Measurements from ENCODE around the gene SPDYE18.
"Not testable (repeated sequence)": the region's sequence is repeated elsewhere in the genome, so short reads cannot be mapped to it uniquely, and the experiment has no call there.

DNA sequence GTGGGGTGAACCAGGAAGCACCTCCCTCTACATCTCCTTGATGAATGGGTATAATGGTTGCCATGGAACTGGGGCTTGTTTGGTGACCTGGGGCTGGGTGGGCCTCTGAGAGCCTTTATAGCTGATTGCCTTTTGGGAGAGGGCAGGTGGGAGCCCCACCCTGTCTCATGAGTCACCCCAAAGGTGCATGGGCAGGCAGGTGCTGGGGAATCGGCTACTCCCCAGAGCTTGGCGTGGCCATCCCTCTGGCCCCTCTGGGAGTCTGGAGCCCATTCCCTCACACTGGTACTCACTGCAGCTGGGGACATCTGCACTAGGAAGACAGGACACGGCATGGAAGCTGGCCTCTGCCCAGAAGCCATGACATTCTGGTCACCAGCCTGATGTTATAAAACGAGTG lies at the start of gene SPDYE18:
- TF ChIP-seq, protein P1, sequence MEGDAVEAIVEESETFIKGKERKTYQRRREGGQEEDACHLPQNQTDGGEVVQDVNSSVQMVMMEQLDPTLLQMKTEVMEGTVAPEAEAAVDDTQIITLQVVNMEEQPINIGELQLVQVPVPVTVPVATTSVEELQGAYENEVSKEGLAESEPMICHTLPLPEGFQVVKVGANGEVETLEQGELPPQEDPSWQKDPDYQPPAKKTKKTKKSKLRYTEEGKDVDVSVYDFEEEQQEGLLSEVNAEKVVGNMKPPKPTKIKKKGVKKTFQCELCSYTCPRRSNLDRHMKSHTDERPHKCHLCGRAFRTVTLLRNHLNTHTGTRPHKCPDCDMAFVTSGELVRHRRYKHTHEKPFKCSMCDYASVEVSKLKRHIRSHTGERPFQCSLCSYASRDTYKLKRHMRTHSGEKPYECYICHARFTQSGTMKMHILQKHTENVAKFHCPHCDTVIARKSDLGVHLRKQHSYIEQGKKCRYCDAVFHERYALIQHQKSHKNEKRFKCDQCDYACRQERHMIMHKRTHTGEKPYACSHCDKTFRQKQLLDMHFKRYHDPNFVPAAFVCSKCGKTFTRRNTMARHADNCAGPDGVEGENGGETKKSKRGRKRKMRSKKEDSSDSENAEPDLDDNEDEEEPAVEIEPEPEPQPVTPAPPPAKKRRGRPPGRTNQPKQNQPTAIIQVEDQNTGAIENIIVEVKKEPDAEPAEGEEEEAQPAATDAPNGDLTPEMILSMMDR (IDR thresholded peaks at IDR 0.05), result not testable (repeated sequence)
- TF ChIP-seq RCOR1 (IDR thresholded peaks at IDR 0.05; ENCODE audit: low read length); POLR2AphosphoS5 (IDR thresholded peaks at IDR 0.05; ENCODE audit: low read depth, low read length); MXI1 (IDR thresholded peaks at IDR 0.05; ENCODE audit: low read depth, low read length); RFX5 (IDR thresholded peaks at IDR 0.05; ENCODE audit: low read length); TAF1 (IDR thresholded peaks at IDR 0.05; ENCODE audit: borderline replicate concordance, low read depth, low read length); SMC3 (IDR thresholded peaks at IDR 0.05; ENCODE audit: low read depth, low read length); SIN3A (IDR thresholded peaks at IDR 0.05; ENCODE audit: borderline replicate concordance, low read depth, low read length): not testable (repeated sequence)
- TF ChIP-seq, protein P2, sequence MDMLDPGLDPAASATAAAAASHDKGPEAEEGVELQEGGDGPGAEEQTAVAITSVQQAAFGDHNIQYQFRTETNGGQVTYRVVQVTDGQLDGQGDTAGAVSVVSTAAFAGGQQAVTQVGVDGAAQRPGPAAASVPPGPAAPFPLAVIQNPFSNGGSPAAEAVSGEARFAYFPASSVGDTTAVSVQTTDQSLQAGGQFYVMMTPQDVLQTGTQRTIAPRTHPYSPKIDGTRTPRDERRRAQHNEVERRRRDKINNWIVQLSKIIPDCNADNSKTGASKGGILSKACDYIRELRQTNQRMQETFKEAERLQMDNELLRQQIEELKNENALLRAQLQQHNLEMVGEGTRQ (IDR thresholded peaks at IDR 0.05; ENCODE audit: borderline replicate concordance, low read depth, low read length), result not testable (repeated sequence)
- TF ChIP-seq, protein P3, sequence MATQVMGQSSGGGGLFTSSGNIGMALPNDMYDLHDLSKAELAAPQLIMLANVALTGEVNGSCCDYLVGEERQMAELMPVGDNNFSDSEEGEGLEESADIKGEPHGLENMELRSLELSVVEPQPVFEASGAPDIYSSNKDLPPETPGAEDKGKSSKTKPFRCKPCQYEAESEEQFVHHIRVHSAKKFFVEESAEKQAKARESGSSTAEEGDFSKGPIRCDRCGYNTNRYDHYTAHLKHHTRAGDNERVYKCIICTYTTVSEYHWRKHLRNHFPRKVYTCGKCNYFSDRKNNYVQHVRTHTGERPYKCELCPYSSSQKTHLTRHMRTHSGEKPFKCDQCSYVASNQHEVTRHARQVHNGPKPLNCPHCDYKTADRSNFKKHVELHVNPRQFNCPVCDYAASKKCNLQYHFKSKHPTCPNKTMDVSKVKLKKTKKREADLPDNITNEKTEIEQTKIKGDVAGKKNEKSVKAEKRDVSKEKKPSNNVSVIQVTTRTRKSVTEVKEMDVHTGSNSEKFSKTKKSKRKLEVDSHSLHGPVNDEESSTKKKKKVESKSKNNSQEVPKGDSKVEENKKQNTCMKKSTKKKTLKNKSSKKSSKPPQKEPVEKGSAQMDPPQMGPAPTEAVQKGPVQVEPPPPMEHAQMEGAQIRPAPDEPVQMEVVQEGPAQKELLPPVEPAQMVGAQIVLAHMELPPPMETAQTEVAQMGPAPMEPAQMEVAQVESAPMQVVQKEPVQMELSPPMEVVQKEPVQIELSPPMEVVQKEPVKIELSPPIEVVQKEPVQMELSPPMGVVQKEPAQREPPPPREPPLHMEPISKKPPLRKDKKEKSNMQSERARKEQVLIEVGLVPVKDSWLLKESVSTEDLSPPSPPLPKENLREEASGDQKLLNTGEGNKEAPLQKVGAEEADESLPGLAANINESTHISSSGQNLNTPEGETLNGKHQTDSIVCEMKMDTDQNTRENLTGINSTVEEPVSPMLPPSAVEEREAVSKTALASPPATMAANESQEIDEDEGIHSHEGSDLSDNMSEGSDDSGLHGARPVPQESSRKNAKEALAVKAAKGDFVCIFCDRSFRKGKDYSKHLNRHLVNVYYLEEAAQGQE (IDR thresholded peaks at IDR 0.05; ENCODE audit: low read depth, low read length), result not testable (repeated sequence)
